GM12801 (cell line): ENCODE data around the gene HAPLN1.

Source experiments
- CTCF ChIP-seq: IDR thresholded peaks from one replicate; pipeline ENCODE4 v1.5.1; 2011; ENCODE audit warnings: control low read depth; ENCODE audit not compliant: insufficient read length; ENCODE audit errors: extremely low read depth

HAPLN1 gene

DNA sequence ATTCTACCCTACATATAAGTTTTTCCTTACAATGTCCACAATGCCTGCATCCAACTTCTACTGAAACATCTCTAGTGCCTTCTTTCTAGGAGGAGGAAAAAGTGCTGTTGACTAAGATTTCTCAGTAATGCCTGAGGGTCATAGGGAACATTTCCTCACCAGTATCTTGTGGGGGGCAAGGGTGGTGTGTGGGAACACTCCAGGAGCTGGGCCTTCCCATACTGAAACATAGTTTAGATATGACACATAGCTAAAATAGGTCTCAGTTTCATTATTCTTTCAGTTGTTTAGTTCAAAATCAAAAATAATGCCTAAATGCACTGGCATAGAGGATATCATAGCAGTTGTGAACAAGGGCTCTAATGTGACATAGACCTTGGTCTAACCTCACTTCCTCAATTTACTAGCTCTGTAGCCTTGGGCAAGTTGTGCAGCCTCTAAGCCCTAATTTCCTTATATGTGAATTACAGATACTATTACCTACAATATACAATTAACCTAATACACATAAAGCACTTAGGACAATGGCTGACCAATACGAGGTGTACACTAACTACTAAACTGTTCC lies 66.1 kb downstream of the HAPLN1 start:
- TF ChIP-seq CTCF: no peak

- no peak for TF ChIP-seq CTCF
Observed at GRCh38 chr5:83653669-83654068, 67.0 kb downstream of the HAPLN1 start.

DNA sequence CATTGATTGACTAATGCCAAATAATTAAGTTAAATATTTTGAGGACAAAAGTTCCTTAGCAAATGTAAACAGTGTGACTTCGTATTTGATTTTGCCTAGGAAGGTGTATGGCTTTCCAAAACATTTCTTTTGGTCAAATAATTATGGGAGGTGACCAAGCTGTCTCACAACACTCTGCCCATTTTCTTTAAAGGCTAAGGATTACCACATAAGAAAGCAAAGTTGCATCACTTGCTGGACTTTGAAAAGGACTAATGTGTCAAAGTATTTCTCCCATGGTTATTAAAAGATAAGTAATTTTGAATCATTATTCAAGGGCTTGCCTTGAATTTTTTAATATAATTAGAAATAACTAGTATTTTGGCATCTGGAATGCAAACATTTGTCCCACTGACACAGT lies 74.7 kb downstream of the HAPLN1 start:
- no peak for TF ChIP-seq CTCF

DNA sequence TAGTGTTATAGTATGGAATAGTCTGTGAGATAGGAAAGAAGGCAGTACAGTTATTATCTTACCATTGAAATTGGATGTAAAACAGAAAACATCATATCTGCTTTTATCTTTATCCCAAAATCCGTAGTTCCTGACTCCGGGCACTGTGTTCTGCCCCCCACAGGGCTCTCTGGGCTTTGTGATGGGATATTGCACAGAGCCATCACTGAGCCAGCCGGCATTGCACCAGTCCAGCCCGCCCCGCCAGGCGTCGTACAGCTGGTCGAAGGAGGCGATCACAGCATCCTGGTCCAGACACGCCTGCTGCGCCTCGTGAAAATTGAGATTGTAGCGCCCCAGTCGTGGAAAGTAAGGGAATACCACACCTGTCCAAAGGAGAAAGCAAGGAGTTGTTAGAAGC lies 76.4 kb downstream of the HAPLN1 start:
- no peak for TF ChIP-seq CTCF

DNA sequence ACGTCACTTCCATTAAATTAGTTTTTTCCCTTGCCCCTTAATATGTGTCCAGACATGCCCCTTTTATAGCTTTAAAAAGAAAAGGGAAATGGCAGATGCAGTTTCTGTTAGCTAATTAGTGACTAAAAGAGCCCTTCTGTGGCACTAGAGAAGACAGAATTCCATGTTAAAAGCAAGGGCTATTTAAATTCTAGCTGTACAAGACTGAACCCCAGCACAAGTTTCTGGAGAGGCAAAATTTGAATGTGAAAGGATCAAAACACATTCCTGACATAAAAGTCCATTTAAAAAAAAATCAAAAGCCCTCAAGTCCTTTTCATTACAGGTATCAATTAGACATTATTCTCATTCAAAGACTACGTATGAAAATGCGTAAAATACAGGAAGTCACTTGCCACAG lies 78.7 kb downstream of the HAPLN1 start:
- TF ChIP-seq CTCF: no peak

- no peak for TF ChIP-seq CTCF
Observed at GRCh38 chr5:83639911-83640310, 80.7 kb downstream of the HAPLN1 start.

- TF ChIP-seq CTCF: no peak
Observed at GRCh38 chr5:83636156-83636555, 84.5 kb downstream of the HAPLN1 start.

- no peak for TF ChIP-seq CTCF
Observed at GRCh38 chr5:83633285-83633684, 87.4 kb downstream of the HAPLN1 start.
